GM21390 (cell line): Measurements from ENCODE around the gene FEZ2.

Experiments used
- ATAC-seq: cut with Tn5 transposase; IDR thresholded peaks from one replicate; pipeline ENCODE4 v1.9.1; 2021; ENCODE audit not compliant: unreplicated experiment

FEZ2 gene

GRCh38 chr2:36587556-36587955 lies 10.4 kb downstream of the FEZ2 start:
- ATAC-seq = no peak

- no peak for ATAC-seq
Observed at GRCh38 chr2:36587101-36587500, 10.9 kb downstream of the FEZ2 start.

- no peak for ATAC-seq
Observed at GRCh38 chr2:36586672-36587071, 11.3 kb downstream of the FEZ2 start.

GRCh38 chr2:36584148-36584794 lies 13.7 kb downstream of the FEZ2 start:
- no peak for ATAC-seq

GRCh38 chr2:36582951-36583350 lies 15.0 kb downstream of the FEZ2 start:
- ATAC-seq = no peak

GRCh38 chr2:36582538-36582937 lies 15.4 kb downstream of the FEZ2 start:
- no peak for ATAC-seq

- ATAC-seq = no peak
Observed at GRCh38 chr2:36579297-36579664, 18.7 kb downstream of the FEZ2 start.

- peak; percentile 56 for ATAC-seq
Observed at GRCh38 chr2:36578343-36579296, 19.3 kb downstream of the FEZ2 start.

- ATAC-seq = no peak
Observed at GRCh38 chr2:36577884-36578283, 20.1 kb downstream of the FEZ2 start.

- ATAC-seq = no peak
Observed at GRCh38 chr2:36574560-36574959, 23.4 kb downstream of the FEZ2 start.

- no peak for ATAC-seq
Observed at GRCh38 chr2:36573165-36573564, 24.8 kb downstream of the FEZ2 start.

GRCh38 chr2:36572719-36573059 lies 25.3 kb downstream of the FEZ2 start:
- ATAC-seq = no peak

GRCh38 chr2:36572054-36572718 lies 25.8 kb downstream of the FEZ2 start:
- no peak for ATAC-seq

GRCh38 chr2:36570416-36570815 lies 27.6 kb downstream of the FEZ2 start:
- no peak for ATAC-seq

GRCh38 chr2:36569267-36569856 lies 28.6 kb downstream of the FEZ2 start:
- no peak for ATAC-seq

GRCh38 chr2:36568516-36569246 lies 29.3 kb downstream of the FEZ2 start:
- ATAC-seq = no peak

- no peak for ATAC-seq
Observed at GRCh38 chr2:36567711-36568408, 30.1 kb downstream of the FEZ2 start.

GRCh38 chr2:36566887-36567286 lies 31.1 kb downstream of the FEZ2 start:
- no peak for ATAC-seq

GRCh38 chr2:36565712-36566111 lies 32.3 kb downstream of the FEZ2 start:
- ATAC-seq = no peak

- ATAC-seq = no peak
Observed at GRCh38 chr2:36564377-36564930, 33.5 kb downstream of the FEZ2 start.
